HG02938 (cell line): ENCODE results near the gene OR2M3.
"Not testable (repeated sequence)": the region's sequence is repeated elsewhere in the genome, so short reads cannot be mapped to it uniquely, and the experiment has no call there.

ENCODE experiments used
- ATAC-seq: cut with Tn5 transposase; IDR thresholded peaks from one replicate; pipeline ENCODE4 v1.9.1; 2021; ENCODE audit warnings: mild to moderate bottlenecking, moderate library complexity; ENCODE audit not compliant: unreplicated experiment

OR2M3 gene

GRCh38 chr1:248196965-248197364 is at the start of gene OR2M3:
OR2M3 (plus strand) TSS chr1:248197265; CDS start chr1:248203068, 5,803 bp downstream.
- no peak for ATAC-seq

DNA sequence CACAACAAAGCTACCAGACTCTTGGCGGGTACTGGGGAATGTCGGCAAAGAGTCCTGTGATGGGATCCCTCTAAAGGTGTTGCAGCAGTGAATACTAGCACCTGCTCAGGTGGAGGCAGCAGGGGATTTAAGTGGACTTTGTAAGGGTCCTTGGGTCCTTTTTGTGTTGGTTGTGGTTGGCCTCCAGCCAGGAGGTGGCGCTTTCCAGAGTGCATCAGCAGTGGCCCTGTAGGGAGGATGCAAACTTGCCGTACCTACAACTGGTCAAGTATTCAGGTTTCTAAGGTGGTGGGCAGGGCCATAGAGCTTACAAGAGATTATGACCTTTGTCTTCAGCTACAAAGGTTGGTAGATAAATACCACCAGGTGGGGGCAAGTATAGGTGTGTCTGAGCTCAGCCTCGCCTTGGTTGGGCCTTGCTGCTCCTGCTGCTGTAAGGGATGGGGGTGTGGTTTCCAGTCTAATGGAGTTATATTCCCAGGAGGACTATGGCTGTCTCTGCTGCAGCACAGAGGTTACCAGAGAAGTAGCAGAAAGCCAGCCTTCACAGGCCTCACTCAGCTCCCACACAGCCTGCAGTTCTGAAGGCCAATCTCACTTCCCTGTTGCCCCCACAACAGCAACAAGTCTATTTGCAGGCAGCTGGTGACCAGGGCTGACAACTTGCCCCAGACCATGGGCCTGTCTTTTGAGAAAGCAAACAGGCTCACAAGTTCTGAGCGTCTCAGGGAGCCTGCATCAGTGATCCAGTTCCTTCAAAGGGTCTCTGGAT is 44.8 kb upstream of the OR2M3 start:
- no peak for ATAC-seq

GRCh38 chr1:248155927-248156326 is 41.1 kb upstream of the OR2M3 start:
- no peak for ATAC-seq

- no peak for ATAC-seq
Measured at GRCh38 chr1:248158758-248159157, 38.3 kb upstream of the OR2M3 start.

- ATAC-seq = no peak
Measured at GRCh38 chr1:248164031-248164430, 33.0 kb upstream of the OR2M3 start.

GRCh38 chr1:248165186-248165585 is 31.9 kb upstream of the OR2M3 start:
- ATAC-seq = no peak

GRCh38 chr1:248174521-248174920 is 22.5 kb upstream of the OR2M3 start, which contains the start of gene OR2M2:
OR2M2 (plus strand) TSS chr1:248174821; CDS start chr1:248179986, 5,165 bp downstream.
- ATAC-seq = no peak

- ATAC-seq = no peak
Measured at GRCh38 chr1:248183996-248184395, 13.1 kb upstream of the OR2M3 start.

DNA sequence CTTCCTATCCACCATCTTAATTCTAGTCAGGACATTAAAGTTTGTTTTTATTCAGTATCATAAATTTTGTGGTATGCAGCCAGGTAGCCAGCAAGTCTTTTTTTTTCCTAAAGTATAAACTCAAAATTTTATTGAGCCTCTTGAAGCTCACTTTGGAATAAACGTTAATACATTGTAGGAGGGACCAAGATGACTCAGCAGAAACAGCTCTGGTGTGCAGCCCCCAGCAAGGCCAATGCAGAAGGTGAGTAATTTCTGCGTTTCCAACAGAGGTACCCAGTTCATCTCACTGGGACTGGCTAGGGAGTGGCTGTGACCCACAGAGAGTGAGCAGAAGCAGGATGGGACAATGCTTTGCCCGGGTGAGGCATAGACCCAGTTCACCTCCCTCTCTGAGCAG is 9.7 kb upstream of the OR2M3 start:
- ATAC-seq = no peak

GRCh38 chr1:248189026-248189425 is 8.0 kb upstream of the OR2M3 start:
- ATAC-seq = no peak

DNA sequence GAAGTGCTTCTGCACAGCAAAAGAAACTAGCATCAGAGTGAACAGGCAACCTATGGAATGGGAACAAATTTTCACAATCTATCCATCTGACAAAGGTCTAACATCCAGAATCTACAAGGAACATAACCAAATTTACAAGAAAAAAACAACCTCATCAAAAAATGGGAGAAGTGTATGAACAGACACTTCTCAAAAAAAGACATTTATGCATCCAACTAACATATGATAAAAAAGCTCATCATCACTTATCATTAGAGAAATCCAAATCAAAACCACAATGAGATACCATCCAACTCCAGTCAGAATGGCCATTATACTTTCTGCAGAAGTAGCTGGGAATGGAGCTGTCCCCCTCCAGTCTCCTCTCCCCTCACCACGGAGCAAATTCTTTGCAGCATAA is 2.9 kb upstream of the OR2M3 start:
- no peak for ATAC-seq

DNA sequence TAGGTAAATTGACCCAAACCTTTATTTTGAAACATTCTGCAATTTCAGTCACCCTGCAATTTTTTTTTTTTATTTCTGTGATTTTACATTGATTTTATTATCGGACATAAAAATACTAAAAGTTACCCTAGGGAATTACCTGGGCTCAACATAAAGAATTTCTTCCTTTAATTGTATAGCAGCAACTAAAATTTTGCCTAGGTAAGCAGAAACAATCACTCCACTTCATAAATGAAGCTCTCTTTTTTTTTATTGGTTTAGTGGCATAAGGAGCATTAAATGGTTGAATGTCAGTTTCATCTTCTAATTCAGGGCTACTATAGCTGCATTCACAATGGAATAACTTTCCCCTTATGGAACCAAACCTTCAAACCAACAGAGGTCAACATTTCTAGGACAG is 18.8 kb downstream of the OR2M3 start:
- no peak for ATAC-seq

DNA sequence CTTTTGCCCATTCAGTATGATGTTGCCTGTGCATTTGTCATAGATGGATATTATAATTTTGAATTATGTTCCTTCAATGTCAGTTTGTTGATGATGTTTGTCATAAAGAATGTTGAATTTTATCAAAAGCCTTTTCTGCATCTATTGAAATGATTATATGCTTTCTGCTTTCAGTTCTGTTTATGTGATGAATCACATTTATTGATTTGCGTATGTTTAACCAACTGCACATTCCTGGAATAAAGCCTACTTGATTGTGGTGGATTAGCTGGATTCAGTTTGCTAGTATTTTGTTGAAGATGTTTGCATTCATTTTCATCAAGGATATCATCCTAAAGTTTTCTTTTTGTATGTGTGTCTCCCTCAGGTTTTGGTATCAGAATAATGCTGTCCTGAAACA is 28.5 kb downstream of the OR2M3 start:
- ATAC-seq = no peak

- no peak for ATAC-seq
Measured at GRCh38 chr1:248229360-248229908, 32.4 kb downstream of the OR2M3 start.

GRCh38 chr1:248231117-248231516 is 34.1 kb downstream of the OR2M3 start, which contains the start of gene OR2M4:
OR2M4 (plus strand) TSS chr1:248231417; CDS start chr1:248238929, 7,512 bp downstream.
- no peak for ATAC-seq

DNA sequence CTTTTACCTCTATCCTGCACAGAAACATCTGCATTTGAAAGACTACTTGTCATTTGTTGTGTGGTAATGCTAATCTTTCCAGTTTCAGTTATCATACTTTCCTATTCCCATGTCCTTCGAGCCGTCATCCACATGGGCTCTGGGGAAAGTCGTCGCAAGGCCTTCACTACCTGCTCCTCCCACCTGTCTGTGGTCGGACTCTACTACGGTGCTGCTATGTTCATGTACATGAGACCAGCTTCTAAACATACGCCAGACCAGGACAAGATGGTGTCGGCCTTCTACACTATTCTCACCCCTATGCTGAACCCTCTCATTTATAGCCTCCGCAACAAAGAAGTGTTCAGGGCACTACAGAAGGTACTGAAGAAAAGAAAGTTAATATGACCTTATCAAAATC is 42.4 kb downstream of the OR2M3 start:
- no peak for ATAC-seq

- ATAC-seq = peak; percentile 92
Measured at GRCh38 chr1:248243204-248243603, 46.1 kb downstream of the OR2M3 start.

- not testable (repeated sequence) for ATAC-seq
Measured at GRCh38 chr1:248259309-248259708, 62.2 kb downstream of the OR2M3 start.
